ENCODE measurements around the gene MAGOHB. TPM values are rescaled to one million over a fixed set of nuclear protein-coding genes. Genes with fewer than 3 reads are reported as not detected.

Gene MAGOHB
- 14.6 and 17.1 TPM in 2 replicates for total RNA-seq

GRCh38 chr12:10613349-10614055 lies at the start of gene MAGOHB:
MAGOHB (minus strand) TSS chr12:10613609; CDS start chr12:10613532, 77 bp downstream.

Other genes with a start within 250 kb of the MAGOHB start
- 0.07 TPM in 1 of 2 replicates, not detected in the other for gene KLRK1, start 223.6 kb downstream of the MAGOHB start, total RNA-seq
- not detected in 2 replicates for gene KLRC4, start 203.9 kb downstream of the MAGOHB start, total RNA-seq
- not detected in 2 replicates for gene KLRC3, start 193.0 kb downstream of the MAGOHB start, total RNA-seq
- gene KLRC2, start 177.6 kb downstream of the MAGOHB start, total RNA-seq: 0.14 TPM in 1 of 2 replicates, not detected in the other
- not detected in 2 replicates for gene KLRC1, start 160.2 kb downstream of the MAGOHB start, total RNA-seq
- gene EIF2S3B, start 107.7 kb downstream of the MAGOHB start, total RNA-seq: 0.68 and 7.4 TPM in 2 replicates
- 1.4 and 2.8 TPM in 2 replicates for gene STYK1, start 60.4 kb upstream of the MAGOHB start, total RNA-seq
- 186 and 340 TPM in 2 replicates for gene YBX3, start 109.7 kb upstream of the MAGOHB start, total RNA-seq
- not detected in 2 replicates for gene TAS2R7, start 189.0 kb upstream of the MAGOHB start, total RNA-seq
- gene TAS2R8, start 193.7 kb upstream of the MAGOHB start, total RNA-seq: 0.14 TPM in 1 of 2 replicates, not detected in the other
- gene TAS2R9, start 196.6 kb upstream of the MAGOHB start, total RNA-seq: 0.14 TPM in 1 of 2 replicates, not detected in the other
- gene TAS2R10, start 212.7 kb upstream of the MAGOHB start, total RNA-seq: 1.4 TPM in 1 of 2 replicates, not detected in the other
- gene PRR4, start 235.9 kb upstream of the MAGOHB start, total RNA-seq: 1.4 TPM in 1 of 2 replicates, not detected in the other

Measured in nasal cavity respiratory epithelium epithelial cell of viscerocranial mucosa (primary cell).